PFSK-1 (cell line): ENCODE data around the gene STRA6.
A peak's percentile ranks its signal among the peaks of the same experiment; 100 is the strongest.

ENCODE experiments used
- POLR2AphosphoS5 ChIP-seq: IDR thresholded peaks from 2 replicates; pipeline ENCODE4 v1.6.1; 2012; ENCODE audit warnings: low read depth, mild to moderate bottlenecking, control low read depth, low read length, moderate library complexity
- REST ChIP-seq, 2 experiments: IDR thresholded peaks; 2 replicates each; pipeline versions ENCODE4 v1.6.1 to v1.8.0; 2011 to 2012; ENCODE audit warnings: low read depth in 2 of 2, low read length in 2 of 2, control low read depth in 1 of 2, inconsistent platforms in 1 of 2, mild to moderate bottlenecking in 1 of 2, moderate library complexity in 1 of 2; ENCODE audit not compliant: insufficient read depth in 1 of 2
- SIN3A ChIP-seq: IDR thresholded peaks from 2 replicates; pipeline ENCODE4 v1.6.1; 2012; ENCODE audit warnings: mild to moderate bottlenecking, low read length, moderate library complexity, borderline replicate concordance; ENCODE audit not compliant: insufficient read depth
- TAF1 ChIP-seq: IDR thresholded peaks from 2 replicates; pipeline ENCODE4 v1.6.1; 2012; ENCODE audit warnings: low read length, control low read depth, borderline replicate concordance; ENCODE audit not compliant: insufficient read depth

- TF ChIP-seq POLR2AphosphoS5: no peak
- no peak for TF ChIP-seq TAF1
- no peak for TF ChIP-seq SIN3A
- TF ChIP-seq REST (IDR thresholded peaks at IDR 0.05; ENCODE audit: insufficient read depth in 1 of 2, low read depth in 2 of 2, low read length in 2 of 2): 0 out of 4 replicates have a peak, but pooled peaks of 1 of the 2 experiments have one; percentile 29
Measured at GRCh38 chr15:74179101-74179841, 23.3 kb downstream of the STRA6 start.
